IPS-18a (cell line): ENCODE results near the gene POLK.

ENCODE experiments used
- H3K27ac ChIP-seq: one replicate; pipeline ENCODE4 v1.5.1; 2013; ENCODE audit warnings: low read length
- H3K27me3 ChIP-seq: one replicate; pipeline ENCODE4 v1.6.1; 2013; ENCODE audit warnings: mild to moderate bottlenecking, low read length; ENCODE audit not compliant: control insufficient read depth, insufficient read depth
- H3K36me3 ChIP-seq: one replicate; pipeline ENCODE4 v1.6.1; 2013; ENCODE audit warnings: low read depth, low read length; ENCODE audit not compliant: control insufficient read depth
- H3K4me1 ChIP-seq: one replicate; pipeline ENCODE4 v1.6.1; 2013; ENCODE audit warnings: low read depth, low read length; ENCODE audit not compliant: control insufficient read depth
- H3K4me3 ChIP-seq: one replicate; pipeline ENCODE4 v1.5.1; 2013; ENCODE audit warnings: low read length
- H3K9ac ChIP-seq: one replicate; pipeline ENCODE4 v1.6.1; 2013; ENCODE audit warnings: mild to moderate bottlenecking, low read length, moderate library complexity
- H3K9me3 ChIP-seq: one replicate; pipeline ENCODE4 v1.6.1; 2013; ENCODE audit warnings: low read depth, low read length; ENCODE audit not compliant: control insufficient read depth

Gene POLK

DNA sequence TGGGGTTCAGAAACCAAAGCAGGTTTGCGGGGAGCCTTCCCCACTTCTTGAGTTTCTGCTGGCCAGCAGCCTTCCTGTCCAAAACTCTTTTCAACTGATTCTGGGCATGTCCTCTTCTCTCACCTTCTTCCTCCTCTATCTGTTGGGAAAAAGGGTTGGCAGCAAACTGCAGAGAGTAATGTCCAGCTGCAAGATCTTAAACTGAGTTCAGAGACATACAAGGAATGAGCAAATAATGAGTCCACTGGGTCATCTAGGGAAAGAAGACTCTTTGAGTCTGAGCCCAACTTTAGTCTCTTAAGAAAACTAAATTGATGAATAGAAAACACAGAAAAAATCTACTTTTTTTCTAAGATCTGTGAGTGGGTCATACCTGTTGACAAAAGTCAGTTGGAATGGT lies 116.1 kb downstream of the POLK start:
- H3K27me3 ChIP-seq, result no peaks in the 10 kb centered on the region
- H3K27ac ChIP-seq, result no peak overlapping the region
- no peaks in the 10 kb centered on the region for H3K9me3 ChIP-seq
- H3K4me1 ChIP-seq, result no peaks in the 10 kb centered on the region
- H3K36me3 ChIP-seq, result no peaks in the 10 kb centered on the region
- H3K4me3 ChIP-seq, result no peak overlapping the region
- H3K9ac ChIP-seq, result no peak overlapping the region

DNA sequence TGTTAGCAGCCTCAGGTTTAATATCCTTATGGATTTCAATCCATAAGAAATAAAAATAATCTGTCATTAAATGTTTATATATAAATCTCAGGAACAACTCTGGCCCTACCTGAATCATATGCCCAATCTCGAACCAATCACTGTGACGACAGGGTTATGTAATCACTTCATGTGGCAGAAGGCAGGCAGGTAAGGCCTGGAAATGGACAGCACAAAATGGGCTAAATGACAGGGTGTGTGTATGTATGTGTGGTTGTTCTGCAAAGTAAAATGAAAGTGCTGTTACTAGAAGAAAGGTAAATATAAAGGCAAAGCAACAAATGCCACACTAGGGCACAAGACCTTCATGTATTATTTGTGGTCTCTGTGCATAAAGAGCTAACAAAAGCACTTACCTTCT lies 119.2 kb downstream of the POLK start:
- Histone ChIP-seq H3K4me1 (no peaks in the 10 kb centered on the region), H3K36me3 (no peaks in the 10 kb centered on the region), H3K27ac (no peak overlapping the region), H3K27me3 (no peaks in the 10 kb centered on the region), H3K9ac (no peak overlapping the region), H3K9me3 (no peaks in the 10 kb centered on the region), H3K4me3 (no peak overlapping the region)

DNA sequence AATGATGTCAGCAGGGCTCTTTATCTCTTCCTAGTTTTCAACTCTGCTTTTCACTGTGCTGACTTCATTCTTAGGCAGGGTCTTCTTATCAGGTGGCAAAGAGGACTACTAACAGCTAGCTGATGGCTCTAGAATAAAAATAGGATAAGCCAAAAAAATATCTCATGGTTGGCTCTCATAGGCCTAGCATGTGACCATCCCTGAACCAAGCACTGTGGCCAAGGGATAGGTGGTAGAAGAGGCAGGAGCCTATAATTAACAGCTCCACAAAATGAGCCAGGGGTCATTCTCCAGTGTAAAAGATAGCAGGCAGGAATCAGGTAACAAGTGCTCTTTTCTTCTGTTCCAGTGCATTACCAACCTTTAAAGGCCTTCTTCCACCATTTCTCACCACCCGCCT lies 120.6 kb downstream of the POLK start:
- H3K4me3 ChIP-seq, result no peak overlapping the region
- H3K4me1 ChIP-seq, result no peaks in the 10 kb centered on the region
- no peaks in the 10 kb centered on the region for H3K27me3 ChIP-seq
- no peak overlapping the region for H3K9ac ChIP-seq
- no peaks in the 10 kb centered on the region for H3K9me3 ChIP-seq
- H3K27ac ChIP-seq, result no peak overlapping the region
- no peaks in the 10 kb centered on the region for H3K36me3 ChIP-seq

DNA sequence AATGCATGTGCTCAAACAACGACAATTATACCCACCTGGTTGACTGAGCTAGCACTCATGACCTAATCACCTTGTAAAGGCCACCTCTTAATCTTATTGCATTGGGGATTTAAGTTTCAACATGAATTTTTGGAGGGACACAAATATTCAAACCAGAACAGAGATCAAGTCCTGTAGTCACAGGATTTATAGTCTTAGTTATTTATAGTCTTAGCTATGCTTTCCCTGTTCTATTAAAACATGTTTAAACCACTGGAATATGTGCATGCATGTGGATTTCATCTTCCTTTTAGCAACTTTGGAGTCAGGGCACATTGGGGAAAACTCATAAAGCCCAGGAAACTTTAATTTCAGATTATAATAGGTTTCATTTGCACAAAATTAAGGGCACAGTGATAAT lies 126.3 kb downstream of the POLK start:
- H3K27me3 ChIP-seq, result no peaks in the 10 kb centered on the region
- no peaks in the 10 kb centered on the region for H3K4me1 ChIP-seq
- no peak overlapping the region for H3K9ac ChIP-seq
- H3K36me3 ChIP-seq, result no peaks in the 10 kb centered on the region
- H3K27ac ChIP-seq, result no peak overlapping the region
- H3K9me3 ChIP-seq, result no peaks in the 10 kb centered on the region
- no peak overlapping the region for H3K4me3 ChIP-seq

DNA sequence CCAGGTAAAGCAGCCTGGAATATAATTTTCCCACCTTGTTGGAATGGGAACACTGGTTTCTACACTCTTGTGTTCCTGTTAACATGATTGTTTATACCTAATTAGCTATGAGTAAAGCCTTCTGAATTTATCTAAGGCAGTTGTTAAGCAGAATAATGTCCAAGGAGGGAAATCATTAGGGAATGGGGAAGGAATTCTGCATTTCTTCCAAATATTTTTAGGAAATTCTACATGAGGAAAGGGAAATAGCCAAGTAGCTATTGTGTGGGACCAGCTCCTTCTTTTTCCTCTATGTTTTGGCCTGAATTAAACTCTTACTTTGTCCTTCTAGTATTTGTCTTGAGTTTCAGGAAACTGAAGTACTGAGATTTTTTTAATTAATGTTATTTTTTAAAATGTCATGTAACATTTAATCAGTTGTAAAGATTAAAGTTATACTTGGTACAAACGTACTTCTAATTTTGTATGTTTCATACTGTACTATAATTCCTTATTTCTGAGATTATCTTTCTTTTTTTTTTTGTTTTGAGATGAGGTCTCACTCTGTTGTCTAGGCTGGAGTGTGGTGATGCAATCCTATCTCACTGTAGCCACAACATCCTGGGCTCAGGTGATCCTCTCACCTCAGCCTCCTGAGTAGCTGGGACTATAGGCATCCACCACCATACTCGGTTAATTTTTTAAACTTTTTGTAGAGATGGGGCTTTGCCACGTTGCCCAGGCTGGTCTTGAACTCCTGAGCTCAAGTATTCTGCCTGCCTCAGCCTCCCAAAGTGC lies 128.0 kb downstream of the POLK start:
- Histone ChIP-seq H3K27me3 (no peaks in the 10 kb centered on the region), H3K4me3 (no peak overlapping the region), H3K27ac (no peak overlapping the region), H3K9ac (no peak overlapping the region), H3K36me3 (no peaks in the 10 kb centered on the region), H3K9me3 (no peaks in the 10 kb centered on the region), H3K4me1 (no peaks in the 10 kb centered on the region)

DNA sequence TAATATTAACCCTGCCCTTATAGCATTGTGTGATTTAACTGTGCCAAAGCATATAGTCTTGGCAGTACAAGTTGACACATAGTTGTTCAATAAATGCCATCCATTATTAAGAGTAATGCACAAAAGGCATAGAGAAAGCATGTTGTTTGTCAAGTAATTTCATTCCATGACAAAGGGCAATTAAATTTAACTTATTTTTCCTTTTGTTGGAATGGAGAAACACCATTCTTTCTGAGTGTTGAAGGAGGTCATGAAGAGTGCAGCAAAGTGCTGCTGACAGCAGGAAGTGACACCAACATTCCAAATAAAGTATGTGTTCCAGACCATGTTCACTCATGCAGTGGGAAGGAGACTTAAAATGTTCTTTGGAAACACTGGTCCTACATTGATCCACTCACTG lies 128.7 kb downstream of the POLK start:
- Histone ChIP-seq H3K4me1 (no peaks in the 10 kb centered on the region), H3K27me3 (no peaks in the 10 kb centered on the region), H3K4me3 (no peak overlapping the region), H3K27ac (no peak overlapping the region), H3K9me3 (no peaks in the 10 kb centered on the region), H3K9ac (no peak overlapping the region), H3K36me3 (no peaks in the 10 kb centered on the region)

DNA sequence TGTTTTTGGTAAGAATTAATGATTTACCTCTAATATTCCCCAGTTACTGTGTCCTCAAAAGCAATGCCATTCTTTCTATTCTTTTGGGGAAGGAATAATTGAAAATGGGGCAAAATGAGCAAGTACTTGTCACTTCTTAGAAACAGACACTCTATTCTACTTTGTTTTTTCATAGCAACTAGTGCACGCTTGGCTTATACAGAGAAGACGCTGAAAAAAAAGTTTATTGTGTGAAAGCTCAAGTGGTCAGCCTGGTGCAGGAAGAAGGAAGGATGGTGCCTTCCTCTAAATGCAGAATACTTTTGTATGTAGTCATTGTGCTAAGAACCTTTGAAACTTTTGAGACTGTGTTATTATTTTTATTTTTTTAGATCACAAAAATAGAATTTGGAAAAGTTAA lies 129.1 kb downstream of the POLK start:
- H3K9me3 ChIP-seq, result no peaks in the 10 kb centered on the region
- no peak overlapping the region for H3K9ac ChIP-seq
- no peak overlapping the region for H3K4me3 ChIP-seq
- H3K27me3 ChIP-seq, result no peaks in the 10 kb centered on the region
- no peak overlapping the region for H3K27ac ChIP-seq
- no peaks in the 10 kb centered on the region for H3K4me1 ChIP-seq
- H3K36me3 ChIP-seq, result no peaks in the 10 kb centered on the region

DNA sequence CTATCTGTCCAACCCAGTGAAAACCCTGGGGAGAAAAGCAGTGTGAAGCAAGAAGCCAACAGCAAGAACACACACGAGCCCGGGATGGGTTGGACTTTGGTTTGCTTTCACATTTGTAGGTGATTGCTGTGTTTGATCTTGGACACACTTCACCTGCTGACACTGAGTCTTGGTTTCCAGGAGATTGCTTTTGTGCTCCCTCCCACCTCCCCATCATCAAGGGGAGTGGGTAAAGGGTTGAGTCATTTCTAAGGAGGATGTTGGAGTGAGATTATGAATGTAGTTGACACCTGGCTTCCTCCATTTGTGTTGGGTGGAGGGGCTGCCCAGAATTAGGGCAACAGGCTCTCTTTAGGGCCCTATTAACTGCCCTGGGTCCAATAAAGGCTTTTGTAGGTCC lies 137.0 kb downstream of the POLK start:
- no peaks in the 10 kb centered on the region for H3K9me3 ChIP-seq
- no peaks in the 10 kb centered on the region for H3K4me1 ChIP-seq
- no peaks in the 10 kb centered on the region for H3K36me3 ChIP-seq
- H3K4me3 ChIP-seq, result no peak overlapping the region
- H3K9ac ChIP-seq, result no peak overlapping the region
- H3K27ac ChIP-seq, result no peak overlapping the region
- no peaks in the 10 kb centered on the region for H3K27me3 ChIP-seq
